GM12878 (cell line): Measurements from ENCODE around the gene MYO3B. TPM values are rescaled to one million over a fixed set of nuclear protein-coding genes. Genes with fewer than 3 reads are reported as not detected.

Experiments used
- ATAC-seq: fragments of 200-7000 bp; cut with Tn5 transposase; 3 replicates; pipeline ENCODE4 v1.9.1; 2020; ENCODE audit warnings: mild to moderate bottlenecking, moderate library complexity
- BruUV-seq: library from RNA; stranded (reverse); fragments of 400-500 nt; replicated peaks from 2 replicates; lab custom pipeline; 2021; lab: Mats Ljungman, UMichigan
- CTCF ChIA-PET: fragments of 300-600 bp; sonication (Branson Sonifier 250); formaldehyde crosslinking; extraction: SDS; loops from one replicate; lab custom pipeline; 2021; ENCODE audit warnings: inconsistent platforms; lab: Yijun Ruan, JAX
- POLR2A ChIA-PET: fragments of 350-600 bp; formaldehyde crosslinking; extraction: SDS; loops from one replicate; lab custom pipeline; 2021; ENCODE audit warnings: inconsistent platforms; lab: Charles Lee
- RAD21 ChIA-PET: fragments of 300-600 bp; sonication (Branson Sonifier 250); formaldehyde crosslinking; loops from one replicate; lab custom pipeline; 2023; ENCODE audit warnings: antibody characterized with exemption; ENCODE audit not compliant: unreplicated experiment; lab: Charles Lee
- SMC1A ChIA-PET: fragments of 300-600 bp; sonication (Branson Sonifier 250); formaldehyde crosslinking; loops from one replicate; lab custom pipeline; 2023; ENCODE audit not compliant: unreplicated experiment, uncharacterized antibody; lab: Charles Lee
- DNase-seq: peaks from one replicate; pipeline ENCODE4 v3.0.0-alpha.2; 2011; ENCODE audit warnings: low read depth, low spot score
- FAIRE-seq: peaks from 3 replicates; lab custom pipeline; 2011; peaks lifted over from hg19 to GRCh38; lab: Jason Lieb, UNC
- H2AFZ ChIP-seq: 2 replicates; pipeline ENCODE4 v1.6.0; 2011; ENCODE audit warnings: low read depth, low read length, control low read depth; ENCODE audit not compliant: control insufficient read depth
- H3K27ac ChIP-seq: 2 replicates; pipeline ENCODE4 v1.5.1; 2011; ENCODE audit warnings: control low read depth; ENCODE audit not compliant: control insufficient read depth, insufficient read depth
- H3K27me3 ChIP-seq, 2 experiments: replicated peaks in 1 of 2; 2 replicates each; pipeline versions ENCODE4 v1.6.0 to v1.6.1; 2011; ENCODE audit warnings: low read length in 1 of 2; ENCODE audit not compliant: control insufficient read depth in 2 of 2, insufficient read depth in 2 of 2
- H3K36me3 ChIP-seq, 2 experiments: 2 replicates each; pipeline ENCODE4 v1.5.1; 2011; ENCODE audit warnings: low read length in 1 of 2; ENCODE audit not compliant: control insufficient read depth in 2 of 2, insufficient read depth in 2 of 2
- H3K4me1 ChIP-seq: 2 replicates; pipeline ENCODE4 v1.6.1; 2011; ENCODE audit warnings: mild to moderate bottlenecking, low read length, moderate library complexity, mixed read lengths; ENCODE audit not compliant: control insufficient read depth, insufficient read depth
- H3K4me2 ChIP-seq: 2 replicates; pipeline ENCODE4 v1.6.0; 2011; ENCODE audit warnings: control low read depth; ENCODE audit not compliant: control insufficient read depth, insufficient read depth
- H3K4me3 ChIP-seq: fragments of 200-600 bp; sonication (generic); 2 replicates; pipeline ENCODE4 v1.5.1; 2016
- H3K79me2 ChIP-seq: 2 replicates; pipeline ENCODE4 v1.6.0; 2011; ENCODE audit warnings: low read length; ENCODE audit not compliant: control insufficient read depth, insufficient read depth
- H3K9ac ChIP-seq: 2 replicates; pipeline ENCODE4 v1.8.0; 2011; ENCODE audit warnings: low read length, control low read depth, mixed read lengths; ENCODE audit not compliant: control insufficient read depth, insufficient read depth
- H3K9me3 ChIP-seq: replicated peaks from 3 replicates; pipeline ENCODE4 v1.5.1; 2011; ENCODE audit warnings: mild to moderate bottlenecking, low read length; ENCODE audit not compliant: control insufficient read depth, insufficient read depth
- H4K20me1 ChIP-seq: 2 replicates; pipeline ENCODE4 v1.6.0; 2011; ENCODE audit not compliant: control insufficient read depth, insufficient read depth
- ASH2L ChIP-seq: fragments of 300-600, 200-600 bp; sonication (generic); IDR thresholded peaks from 2 replicates; pipeline ENCODE4 v1.6.1; 2017; ENCODE audit warnings: low read depth, mild to moderate bottlenecking, borderline replicate concordance
- CREB1 ChIP-seq: IDR thresholded peaks from 2 replicates; pipeline ENCODE4 v1.6.1; 2012; ENCODE audit warnings: low read depth, mild to moderate bottlenecking, inconsistent platforms
- ESRRA ChIP-seq: IDR thresholded peaks from 2 replicates; pipeline ENCODE4 v1.6.1; 2012; ENCODE audit warnings: mild to moderate bottlenecking, low read length, improper control_type of control experiment
- KLF5 ChIP-seq: fragments of 450-650 bp; IDR thresholded peaks from 2 replicates; pipeline ENCODE4 v1.6.1; 2014; ENCODE audit warnings: mild to moderate bottlenecking; ENCODE audit not compliant: partially characterized antibody
- NR2F1 ChIP-seq: fragments of 450-650 bp; conservative IDR thresholded peaks from 2 replicates; pipeline ENCODE4 v1.6.1; 2017; ENCODE audit warnings: mild to moderate bottlenecking
- POU2F2 ChIP-seq: IDR thresholded peaks from 3 replicates; pipeline ENCODE4 v1.6.1; 2011; ENCODE audit warnings: low read depth, mild to moderate bottlenecking, low read length, borderline replicate concordance
- RAD21 ChIP-seq: IDR thresholded peaks from 2 replicates; pipeline ENCODE4 v1.6.1; 2011; ENCODE audit warnings: mild to moderate bottlenecking, low read depth, low read length, moderate library complexity; ENCODE audit not compliant: insufficient read depth
- TCF7 ChIP-seq: IDR thresholded peaks from 2 replicates; pipeline ENCODE4 v1.6.1; 2014; ENCODE audit warnings: antibody characterized with exemption, borderline replicate concordance
- ZBED1 ChIP-seq: IDR thresholded peaks from 2 replicates; pipeline ENCODE4 v1.6.1; 2016; ENCODE audit warnings: borderline replicate concordance
- WGBS: methylation state at CpG from one replicate; pipeline ENCODE4 v1.1.6; 2016; ENCODE audit warnings: low lambda C conversion rate; ENCODE audit not compliant: insufficient replicate concordance, insufficient coverage; ENCODE audit errors: missing lambda C conversion rate; 5-methylcytosine and 5-hydroxymethylcytosine counted together
- in situ Hi-C: fragments of 300-500 bp; cut with MboI; formaldehyde crosslinking; loops from 9 replicates; pipeline ENCODE4 v1.14.3; 2018; ENCODE audit warnings: mixed read lengths
- intact Hi-C: fragments of 100-400 bp; cut with micrococcal nuclease; formaldehyde crosslinking; loops from one replicate; pipeline ENCODE4 v1.14.2; 2022; ENCODE audit not compliant: unreplicated experiment
- polyA plus RNA-seq, 11 experiments: library from polyadenylated mRNA; depleted of rRNA in 4 of 11; unstranded in 6 of 11; stranded (reverse) in 5 of 11; fragments of >200 nt; fragmentation: Nextera tagmentation in 4 of 11; fragmentation: Illumina TruSeq in 1 of 11; extraction: Ambion mirVana in 4 of 11; extraction: Trizol in 1 of 11; gene quantifications; 1 replicate in 1 of 11; 2 replicates in 10 of 11; pipeline versions ENCODE4 v1.2.1 to v1.2.3, GENCODE V29; 2011 to 2016; ENCODE audit warnings: inconsistent platforms in 2 of 11, missing spikeins in 2 of 11, low read depth in 1 of 11
- total RNA-seq, 4 experiments: library from RNA; depleted of rRNA in 3 of 4; stranded (reverse); fragments of >200 nt in 3 of 4; fragmentation: Illumina TruSeq in 1 of 4; extraction: Trizol in 1 of 4; gene quantifications; 2 replicates each; pipeline versions ENCODE4 v1.2.1 to v1.2.3, GENCODE V29; 2013 to 2021
- TF ChIP-seq, protein P1 (sequence below): IDR thresholded peaks from 2 replicates; pipeline ENCODE4 v1.6.1; 2011; ENCODE audit warnings: borderline replicate concordance, low read depth, mild to moderate bottlenecking, moderate library complexity, low read length; ENCODE audit not compliant: insufficient read depth, poor library complexity, severe bottlenecking
- TF ChIP-seq, protein P2 (sequence below): fragments of 450-650 bp; IDR thresholded peaks from 2 replicates; pipeline ENCODE4 v1.6.1; 2017; ENCODE audit warnings: antibody characterized with exemption, mild to moderate bottlenecking, moderate library complexity

The MYO3B gene
- total and polyA plus RNA-seq, 10 of the 15 experiments (the other 5 are each of a cell fraction or from before 2014, with no cell fraction given) = 1.1 to 7.1 (median 2.1) TPM

DNA sequence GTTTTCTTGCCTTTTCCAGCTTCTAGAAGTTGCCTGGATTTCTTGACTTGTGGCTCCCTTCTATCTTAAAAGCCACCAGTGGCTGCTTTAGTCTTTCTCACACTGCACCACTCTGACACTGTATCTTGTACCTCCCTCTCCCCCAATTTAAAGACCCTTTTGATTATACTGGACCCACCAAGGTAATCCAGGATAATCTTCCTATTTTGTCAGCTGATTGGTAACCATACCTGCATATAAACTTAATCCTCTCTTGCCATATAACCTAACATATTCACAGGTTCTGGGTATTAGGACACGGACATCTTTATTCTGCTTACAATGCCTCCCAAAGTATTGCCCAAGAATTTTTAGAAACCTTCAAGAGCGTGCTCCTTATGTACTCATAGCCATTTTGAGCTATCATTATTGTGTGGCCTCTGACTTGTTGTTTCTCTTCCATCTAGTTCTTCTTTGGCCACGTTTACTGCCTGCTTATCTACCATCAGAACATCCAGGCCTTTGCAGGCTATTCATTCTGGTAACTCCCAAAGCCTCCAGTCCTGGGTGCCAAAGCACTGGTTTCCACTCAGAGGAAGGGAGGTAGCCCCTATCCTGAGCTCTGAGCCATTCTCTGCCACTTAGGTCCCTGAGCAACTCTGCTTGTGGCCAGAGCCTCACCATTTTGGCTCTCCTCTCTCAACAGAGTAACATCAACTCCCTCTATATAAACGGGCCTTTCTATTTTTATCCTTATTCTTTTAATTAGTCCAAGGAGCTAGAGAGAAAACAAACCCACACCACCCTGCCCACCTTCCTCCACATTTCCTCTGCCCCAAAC, 70.8 kb downstream of the MYO3B start:
- Histone ChIP-seq H4K20me1 (no peaks in the 10 kb centered on the region), H3K27me3 (no peaks in the 10 kb centered on the region), H3K27ac (no peak overlapping the region), H3K4me1 (no peaks in the 10 kb centered on the region), H3K9me3 (no peaks in the 10 kb centered on the region), H3K4me3 (no peak overlapping the region), H3K9ac (no peak overlapping the region), H3K36me3 (no peaks in the 10 kb centered on the region), H3K4me2 (no peak overlapping the region), H2AFZ (no peak overlapping the region), H3K79me2 (no peaks in the 10 kb centered on the region)
- 0% methylated on average over 4 of the region's 4 CpGs for WGBS
- TF ChIP-seq, protein P1, sequence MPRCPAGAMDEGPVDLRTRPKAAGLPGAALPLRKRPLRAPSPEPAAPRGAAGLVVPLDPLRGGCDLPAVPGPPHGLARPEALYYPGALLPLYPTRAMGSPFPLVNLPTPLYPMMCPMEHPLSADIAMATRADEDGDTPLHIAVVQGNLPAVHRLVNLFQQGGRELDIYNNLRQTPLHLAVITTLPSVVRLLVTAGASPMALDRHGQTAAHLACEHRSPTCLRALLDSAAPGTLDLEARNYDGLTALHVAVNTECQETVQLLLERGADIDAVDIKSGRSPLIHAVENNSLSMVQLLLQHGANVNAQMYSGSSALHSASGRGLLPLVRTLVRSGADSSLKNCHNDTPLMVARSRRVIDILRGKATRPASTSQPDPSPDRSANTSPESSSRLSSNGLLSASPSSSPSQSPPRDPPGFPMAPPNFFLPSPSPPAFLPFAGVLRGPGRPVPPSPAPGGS = no peak
- TF ChIP-seq ESRRA (no peak), NR2F1 (no peak), TCF7 (no peak), ZBED1 (no peak), ASH2L (no peak), RAD21 (no peak), KLF5 (no peak), POU2F2 (no peak), CREB1 (no peak)
- TF ChIP-seq, protein P2, sequence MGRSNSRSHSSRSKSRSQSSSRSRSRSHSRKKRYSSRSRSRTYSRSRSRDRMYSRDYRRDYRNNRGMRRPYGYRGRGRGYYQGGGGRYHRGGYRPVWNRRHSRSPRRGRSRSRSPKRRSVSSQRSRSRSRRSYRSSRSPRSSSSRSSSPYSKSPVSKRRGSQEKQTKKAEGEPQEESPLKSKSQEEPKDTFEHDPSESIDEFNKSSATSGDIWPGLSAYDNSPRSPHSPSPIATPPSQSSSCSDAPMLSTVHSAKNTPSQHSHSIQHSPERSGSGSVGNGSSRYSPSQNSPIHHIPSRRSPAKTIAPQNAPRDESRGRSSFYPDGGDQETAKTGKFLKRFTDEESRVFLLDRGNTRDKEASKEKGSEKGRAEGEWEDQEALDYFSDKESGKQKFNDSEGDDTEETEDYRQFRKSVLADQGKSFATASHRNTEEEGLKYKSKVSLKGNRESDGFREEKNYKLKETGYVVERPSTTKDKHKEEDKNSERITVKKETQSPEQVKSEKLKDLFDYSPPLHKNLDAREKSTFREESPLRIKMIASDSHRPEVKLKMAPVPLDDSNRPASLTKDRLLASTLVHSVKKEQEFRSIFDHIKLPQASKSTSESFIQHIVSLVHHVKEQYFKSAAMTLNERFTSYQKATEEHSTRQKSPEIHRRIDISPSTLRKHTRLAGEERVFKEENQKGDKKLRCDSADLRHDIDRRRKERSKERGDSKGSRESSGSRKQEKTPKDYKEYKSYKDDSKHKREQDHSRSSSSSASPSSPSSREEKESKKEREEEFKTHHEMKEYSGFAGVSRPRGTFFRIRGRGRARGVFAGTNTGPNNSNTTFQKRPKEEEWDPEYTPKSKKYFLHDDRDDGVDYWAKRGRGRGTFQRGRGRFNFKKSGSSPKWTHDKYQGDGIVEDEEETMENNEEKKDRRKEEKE = no peak
- no TSS peak for BruUV-seq
- intact Hi-C loops (no loop called here), in situ Hi-C loops (no loop called here)
- FAIRE-seq (no peak), DNase-seq (no peak), ATAC-seq (no peak)
- ChIA-PET CTCF (interaction anchor here (0.6 to 2.1 kb wide), 8 partner anchors 12 to 796 kb away, joined by 3 to 9 read pairs (median 4); no protein-coding TSS in a partner anchor), SMC1A (interaction anchor here (1.3 kb wide), 1 partner anchor 48 kb away, joined by 3 read pairs; no protein-coding TSS in a partner anchor), RAD21 (interaction anchor here (1.0 to 1.7 kb wide), 2 partner anchors 12 to 74 kb away, joined by 3 to 5 read pairs; no protein-coding TSS in a partner anchor), POLR2A (no interaction called here)
